HG03457 (cell line): ENCODE measurements around the gene MAP1A.
"Not testable (repeated sequence)": the region's sequence is repeated elsewhere in the genome, so short reads cannot be mapped to it uniquely, and the experiment has no call there.

ENCODE experiments used
- ATAC-seq: cut with Tn5 transposase; IDR thresholded peaks from one replicate; pipeline ENCODE4 v1.9.1; 2021; ENCODE audit warnings: moderate number of reproducible peaks; ENCODE audit not compliant: unreplicated experiment

MAP1A gene

DNA sequence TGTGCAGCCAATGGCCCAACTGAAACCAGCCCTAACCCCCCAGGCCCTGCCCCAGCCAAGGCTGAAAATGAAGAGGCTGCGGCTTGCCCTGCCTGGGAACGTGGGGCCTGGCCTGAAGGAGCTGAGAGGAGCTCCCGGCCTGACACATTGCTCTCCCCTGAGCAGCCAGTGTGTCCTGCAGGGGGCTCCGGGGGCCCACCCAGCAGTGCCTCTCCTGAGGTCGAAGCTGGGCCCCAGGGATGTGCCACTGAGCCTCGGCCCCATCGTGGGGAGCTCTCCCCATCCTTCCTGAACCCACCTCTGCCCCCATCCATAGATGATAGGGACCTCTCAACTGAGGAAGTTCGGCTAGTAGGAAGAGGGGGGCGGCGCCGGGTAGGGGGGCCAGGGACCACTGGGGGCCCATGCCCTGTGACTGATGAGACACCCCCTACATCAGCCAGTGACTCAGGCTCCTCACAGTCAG lies 11.2 kb downstream of the MAP1A start:
- ATAC-seq = no peak

DNA sequence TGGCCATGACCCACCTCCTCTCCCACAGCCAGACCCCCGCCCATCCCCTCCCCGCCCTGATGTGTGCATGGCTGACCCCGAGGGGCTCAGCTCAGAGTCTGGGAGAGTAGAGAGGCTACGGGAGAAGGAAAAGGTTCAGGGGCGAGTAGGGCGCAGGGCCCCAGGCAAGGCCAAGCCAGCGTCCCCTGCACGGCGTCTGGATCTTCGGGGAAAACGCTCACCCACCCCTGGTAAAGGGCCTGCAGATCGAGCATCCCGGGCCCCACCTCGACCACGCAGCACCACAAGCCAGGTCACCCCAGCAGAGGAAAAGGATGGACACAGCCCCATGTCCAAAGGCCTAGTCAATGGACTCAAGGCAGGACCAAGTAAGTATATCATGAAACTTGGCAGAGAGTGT lies 11.7 kb downstream of the MAP1A start:
- no peak for ATAC-seq

DNA sequence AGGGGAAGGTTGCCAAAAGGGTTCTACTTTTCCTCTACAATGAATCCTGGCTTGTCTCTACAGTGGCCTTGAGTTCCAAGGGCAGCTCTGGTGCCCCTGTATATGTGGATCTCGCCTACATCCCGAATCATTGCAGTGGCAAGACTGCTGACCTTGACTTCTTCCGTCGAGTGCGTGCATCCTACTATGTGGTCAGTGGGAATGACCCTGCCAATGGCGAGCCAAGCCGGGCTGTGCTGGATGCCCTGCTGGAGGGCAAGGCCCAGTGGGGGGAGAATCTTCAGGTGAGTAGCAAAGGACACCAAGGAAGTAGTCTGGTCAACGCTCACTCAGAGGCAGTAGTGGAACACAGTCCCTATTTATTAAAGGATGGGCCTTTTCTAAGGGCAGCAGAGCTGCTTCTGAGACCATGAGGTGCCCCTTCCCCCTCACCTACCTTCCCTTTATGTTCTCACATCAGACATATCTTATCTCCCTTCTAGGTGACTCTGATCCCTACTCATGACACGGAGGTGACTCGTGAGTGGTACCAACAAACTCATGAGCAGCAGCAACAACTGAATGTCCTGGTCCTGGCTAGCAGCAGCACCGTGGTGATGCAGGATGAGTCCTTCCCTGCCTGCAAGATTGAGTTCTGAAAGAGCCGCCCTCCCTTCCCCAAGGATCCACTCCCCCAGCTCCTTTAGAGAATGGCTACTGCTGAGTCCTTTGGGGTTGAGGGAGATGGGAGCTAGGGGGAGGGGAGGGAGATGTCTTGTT lies 12.4 kb downstream of the MAP1A start:
- ATAC-seq = no peak

DNA sequence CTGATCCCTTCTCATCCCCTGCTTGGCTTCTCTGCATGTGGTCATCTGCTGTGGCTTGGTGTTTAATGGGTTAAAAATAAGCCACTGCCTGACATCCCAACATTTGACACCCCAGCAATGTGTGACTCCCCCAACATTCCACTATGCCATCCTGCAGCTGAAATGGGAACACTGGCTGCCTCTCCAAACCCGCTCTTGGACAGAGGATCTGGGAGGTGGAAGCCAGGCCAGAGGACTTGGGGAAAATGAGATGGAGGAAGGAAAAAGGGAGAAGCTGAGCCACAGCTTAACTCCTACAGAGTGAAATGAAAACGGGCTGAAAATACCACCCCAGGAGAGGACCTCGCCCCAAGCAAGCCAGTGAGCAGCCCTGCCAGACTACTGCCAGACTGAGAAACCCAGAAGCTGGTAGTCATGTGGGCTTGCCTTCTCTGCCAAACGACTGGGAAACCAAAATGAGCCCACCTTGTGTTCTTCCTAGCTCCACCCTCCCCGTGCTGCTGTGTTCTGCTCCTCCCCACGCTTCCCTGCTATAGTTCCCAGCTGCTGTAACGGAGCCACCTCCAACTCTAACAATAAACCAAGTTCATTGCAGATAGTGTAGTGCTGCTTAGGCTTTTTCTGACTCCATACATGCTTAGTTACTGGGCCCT lies 13.7 kb downstream of the MAP1A start:
- no peak for ATAC-seq

DNA sequence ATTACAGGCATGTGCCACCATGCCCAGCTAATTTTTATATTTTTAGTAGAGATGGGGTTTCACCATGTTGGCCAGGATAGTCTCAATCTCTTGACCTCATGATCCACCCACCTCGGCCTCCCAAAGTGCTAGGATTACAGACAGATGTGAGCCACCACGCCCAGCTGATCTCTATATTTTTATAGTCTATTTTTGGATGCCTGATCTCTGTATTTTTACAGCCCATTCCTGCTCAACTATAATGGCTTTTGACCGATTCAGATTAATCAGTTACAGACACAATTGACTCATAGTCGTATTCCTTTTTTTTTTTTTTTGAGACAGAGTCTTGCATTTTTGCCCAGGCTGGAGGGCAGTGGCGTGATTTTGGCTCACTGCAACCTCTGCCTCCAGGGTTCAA lies 15.4 kb downstream of the MAP1A start:
- not testable (repeated sequence) for ATAC-seq

DNA sequence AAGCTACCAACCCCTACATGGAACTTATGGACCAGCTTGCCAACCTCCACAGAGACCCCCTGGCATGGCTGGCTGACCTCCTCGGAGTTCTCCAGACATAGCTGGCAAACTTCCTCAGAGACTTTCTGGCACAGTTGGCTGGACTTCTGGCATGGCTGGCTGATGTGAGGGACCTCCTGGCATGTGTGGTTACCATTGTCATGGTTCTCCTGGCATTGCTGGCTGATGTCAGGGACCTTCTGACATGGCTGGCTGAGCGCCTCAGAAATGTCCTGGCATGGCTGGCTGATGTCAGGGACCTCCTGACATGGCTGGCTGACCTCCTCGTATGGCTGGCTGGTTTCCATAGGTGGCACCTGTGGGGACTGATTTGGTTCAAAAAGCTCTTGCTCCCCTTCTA lies 17.5 kb downstream of the MAP1A start:
- no peak for ATAC-seq

DNA sequence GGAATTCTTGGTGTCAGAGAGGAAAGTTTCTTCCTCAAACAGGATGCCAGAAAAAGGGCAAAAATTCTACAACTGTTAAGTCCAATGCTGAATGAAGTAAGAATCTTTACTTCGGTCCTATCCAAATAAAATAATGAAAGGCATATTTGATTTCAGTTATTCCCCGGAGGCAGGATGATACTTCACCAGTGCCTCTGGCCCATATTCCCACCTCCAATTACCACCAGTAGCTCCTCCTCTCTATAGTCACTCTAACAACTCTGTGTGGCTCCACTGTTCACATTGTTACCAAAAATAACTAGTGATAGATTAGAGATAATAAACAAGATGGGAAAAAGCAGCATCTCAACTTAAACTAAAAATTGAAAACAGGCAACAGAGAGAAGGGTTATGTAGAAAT lies 20.7 kb downstream of the MAP1A start:
- ATAC-seq = no peak

DNA sequence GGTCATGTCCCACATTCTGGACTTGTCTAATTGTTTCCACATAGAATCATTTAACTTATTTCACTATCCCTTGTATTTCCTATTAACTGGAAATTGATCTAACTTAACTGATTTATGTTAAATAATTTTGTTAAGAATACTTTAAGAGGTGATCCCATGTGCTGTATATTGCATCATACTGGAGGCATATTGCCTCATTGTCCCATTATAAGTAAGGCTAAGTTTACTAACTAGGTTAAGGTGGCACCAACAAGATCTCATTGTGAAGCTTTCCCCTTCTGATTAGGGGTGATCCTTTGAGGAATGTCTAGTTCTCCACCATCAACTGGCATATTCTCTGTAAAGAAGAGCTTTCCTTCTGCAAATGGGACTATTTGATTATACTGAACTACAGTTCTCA lies 24.4 kb downstream of the MAP1A start:
- ATAC-seq = no peak

DNA sequence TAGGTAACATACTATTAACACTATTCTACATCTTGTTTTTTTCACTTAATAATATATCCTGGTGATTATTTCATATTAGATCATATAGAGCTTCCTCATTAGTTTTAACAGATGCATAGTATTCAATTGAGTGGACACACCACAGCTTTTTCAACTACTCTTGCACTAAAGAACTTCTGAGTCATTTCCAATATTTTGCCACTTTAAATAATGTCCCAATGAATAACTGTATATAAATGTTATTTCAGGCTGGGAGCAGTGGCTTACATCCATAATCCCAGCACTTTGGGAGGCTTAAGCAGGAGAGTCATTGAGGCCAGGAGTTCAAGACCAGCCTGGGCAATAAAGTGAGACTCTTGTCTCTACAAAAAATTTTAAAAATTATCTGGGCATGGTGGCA lies 26.9 kb downstream of the MAP1A start:
- no peak for ATAC-seq

DNA sequence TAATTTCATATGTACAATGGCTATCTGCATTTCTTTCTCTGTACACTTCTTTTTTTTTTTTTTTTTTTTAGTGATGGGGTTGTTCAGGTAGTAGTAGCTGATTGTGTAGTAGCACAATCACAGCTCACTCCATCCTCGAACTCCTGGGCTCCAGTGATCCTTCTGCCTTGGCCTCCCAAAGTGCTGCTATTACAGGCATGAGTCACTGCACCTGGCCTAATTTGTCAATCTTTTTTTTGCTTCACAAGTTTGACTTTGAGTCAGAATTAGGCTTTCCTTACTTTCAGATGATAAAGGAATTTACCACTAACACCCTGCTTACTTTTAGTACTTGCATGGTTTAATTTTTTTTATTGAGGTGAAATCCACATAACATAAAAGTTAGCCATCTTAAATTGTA lies 28.0 kb downstream of the MAP1A start:
- no peak for ATAC-seq

DNA sequence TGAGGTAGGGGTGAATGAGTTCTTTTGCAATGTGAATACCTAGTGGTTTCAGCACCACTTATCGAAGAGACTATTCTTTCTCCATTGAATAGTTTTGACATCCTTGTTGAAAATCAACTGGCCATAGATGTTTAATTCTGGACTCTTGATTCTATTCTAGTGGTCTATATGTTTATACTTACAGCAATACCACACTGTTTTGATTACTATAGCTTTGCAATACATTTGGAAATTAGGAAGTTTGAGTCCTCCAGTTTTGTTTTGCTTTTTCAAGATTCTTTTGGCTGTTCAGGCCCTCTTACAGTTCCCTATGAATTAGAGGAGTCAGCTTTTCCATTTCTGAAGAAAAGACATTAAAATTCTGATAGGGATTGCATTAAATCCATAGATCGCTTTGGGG lies 30.1 kb downstream of the MAP1A start:
- no peak for ATAC-seq

DNA sequence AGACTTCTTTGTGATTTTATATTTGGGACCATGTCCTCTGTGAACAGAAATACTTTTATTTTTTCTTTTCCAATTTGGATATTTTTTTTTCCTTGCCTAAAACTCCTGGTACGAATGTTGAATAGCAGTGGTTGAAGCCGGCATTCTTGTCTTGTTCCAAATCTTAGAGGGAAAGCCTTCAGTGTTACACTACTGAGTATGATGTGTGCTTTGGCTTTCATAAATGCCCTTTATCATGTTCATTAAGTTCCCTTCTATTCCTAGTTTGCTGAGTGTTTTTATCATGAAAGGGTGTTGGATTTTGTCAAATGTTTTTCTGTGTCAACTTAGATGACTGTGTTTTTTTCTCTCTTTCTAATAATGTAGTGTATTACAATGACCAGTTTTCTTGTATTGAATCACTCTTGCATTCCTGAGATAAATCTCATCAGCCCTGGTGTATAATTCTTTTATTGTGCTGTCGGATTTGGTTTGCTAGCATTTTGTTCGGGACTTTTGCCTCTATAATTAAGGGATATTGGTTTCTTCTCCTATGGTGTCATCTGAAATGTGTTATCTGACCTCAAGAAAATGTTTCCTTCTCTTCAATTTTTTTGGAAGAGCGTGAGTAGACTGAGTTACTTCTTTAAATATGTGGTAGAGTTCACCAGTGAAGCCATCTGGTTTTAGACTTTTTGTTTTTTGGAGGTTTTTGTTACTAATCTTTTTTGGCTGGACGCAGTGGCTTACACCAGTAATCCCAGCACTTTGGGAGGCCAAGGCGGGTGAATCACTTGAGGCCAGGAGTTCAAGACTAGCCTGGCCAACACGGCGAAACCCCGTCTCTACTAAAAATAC lies 33.3 kb downstream of the MAP1A start:
- ATAC-seq = no peak

DNA sequence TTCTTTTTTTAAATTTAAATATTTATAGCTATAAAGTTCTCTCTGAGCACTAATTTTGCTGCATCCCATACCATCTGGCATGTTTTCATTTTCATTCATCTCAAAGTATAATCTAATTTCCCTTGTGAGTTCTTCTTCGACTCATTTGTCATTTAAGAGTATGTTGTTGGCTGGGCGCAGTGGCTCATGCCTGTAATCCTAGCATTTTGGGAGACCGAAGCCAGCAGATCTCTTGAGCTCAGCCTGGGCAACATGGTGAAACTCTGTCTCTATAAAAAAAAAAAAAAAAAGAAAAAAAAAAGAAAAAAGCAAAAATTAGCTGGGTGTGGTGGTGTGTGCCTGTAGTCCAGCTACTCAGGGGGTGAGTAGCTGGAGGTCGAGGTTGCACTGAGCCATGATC lies 34.8 kb downstream of the MAP1A start:
- ATAC-seq = no peak

DNA sequence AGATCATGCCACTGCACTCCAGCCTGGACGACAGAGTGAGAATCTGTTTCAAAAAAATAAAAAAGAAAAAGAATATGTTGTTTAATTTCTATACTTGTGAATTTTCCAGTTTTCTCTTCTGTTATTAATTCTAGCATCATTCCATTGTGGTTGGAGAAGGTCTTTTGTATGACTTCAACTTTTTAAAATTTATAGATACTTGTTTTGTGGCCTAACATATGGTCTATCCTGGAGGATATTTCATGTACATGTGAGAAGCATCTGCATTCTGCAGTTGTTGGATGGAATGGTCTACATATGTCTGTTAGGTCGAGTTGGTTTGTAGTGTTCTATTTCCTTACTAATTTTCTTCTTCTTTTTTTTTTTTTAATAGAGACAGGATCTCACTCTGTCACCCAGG lies 35.6 kb downstream of the MAP1A start:
- no peak for ATAC-seq

DNA sequence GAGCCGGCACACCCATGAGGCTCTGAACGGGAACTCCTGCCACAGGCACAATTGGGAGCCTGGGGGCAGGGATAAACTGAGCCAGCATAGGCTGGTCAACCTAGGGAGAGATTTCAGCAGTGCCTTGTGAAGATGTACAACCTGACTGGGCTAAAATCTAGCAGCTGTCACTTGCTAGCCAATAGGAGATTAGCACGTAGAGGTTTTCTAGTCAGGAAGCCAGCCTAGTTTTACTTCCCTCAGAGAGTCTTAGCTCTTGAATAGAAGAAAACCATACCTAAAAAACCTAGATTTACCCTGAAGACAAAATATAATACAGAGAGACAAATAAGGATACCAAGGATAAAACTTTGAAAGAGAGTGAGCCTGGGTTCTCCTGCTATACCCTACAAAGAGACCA lies 45.3 kb downstream of the MAP1A start:
- ATAC-seq = not testable (repeated sequence)

DNA sequence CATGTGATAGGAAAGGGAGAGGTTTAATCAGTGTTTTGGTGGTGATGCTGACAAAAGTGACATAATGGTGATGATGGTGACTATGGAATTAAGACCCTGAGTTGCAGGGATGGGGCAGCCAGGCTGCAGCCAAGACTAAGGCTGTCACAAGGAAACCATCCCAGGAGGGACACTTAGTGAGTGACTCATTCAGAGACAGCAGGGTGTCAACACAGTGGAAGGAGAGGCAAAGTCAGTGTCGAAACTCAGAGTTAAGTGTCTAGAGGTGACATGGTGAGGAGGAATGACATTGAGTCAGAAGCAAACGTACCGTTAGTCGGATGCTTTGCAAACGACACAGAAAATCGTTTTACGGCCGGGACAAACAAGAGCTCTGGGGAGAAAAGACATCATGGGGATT lies 46.4 kb downstream of the MAP1A start:
- not testable (repeated sequence) for ATAC-seq

DNA sequence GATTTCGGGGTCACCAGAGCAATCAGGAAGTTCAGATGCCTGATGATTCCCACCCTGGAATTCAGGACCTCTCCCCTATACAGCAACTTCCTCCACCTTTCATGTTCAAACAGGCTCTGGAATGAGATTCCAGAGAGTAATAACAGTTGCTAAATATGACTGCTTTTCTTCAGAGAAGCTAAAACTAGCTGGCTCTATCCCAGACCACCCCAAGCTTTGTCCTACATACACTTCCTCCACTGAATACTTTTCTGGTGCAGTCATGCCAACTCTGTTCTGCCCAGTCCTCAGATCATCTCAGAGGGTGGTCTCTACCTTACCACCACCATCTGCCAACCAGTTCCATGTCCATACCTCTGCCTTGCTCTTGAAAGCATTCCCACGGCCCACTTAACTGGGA lies 49.2 kb downstream of the MAP1A start:
- ATAC-seq = not testable (repeated sequence)

DNA sequence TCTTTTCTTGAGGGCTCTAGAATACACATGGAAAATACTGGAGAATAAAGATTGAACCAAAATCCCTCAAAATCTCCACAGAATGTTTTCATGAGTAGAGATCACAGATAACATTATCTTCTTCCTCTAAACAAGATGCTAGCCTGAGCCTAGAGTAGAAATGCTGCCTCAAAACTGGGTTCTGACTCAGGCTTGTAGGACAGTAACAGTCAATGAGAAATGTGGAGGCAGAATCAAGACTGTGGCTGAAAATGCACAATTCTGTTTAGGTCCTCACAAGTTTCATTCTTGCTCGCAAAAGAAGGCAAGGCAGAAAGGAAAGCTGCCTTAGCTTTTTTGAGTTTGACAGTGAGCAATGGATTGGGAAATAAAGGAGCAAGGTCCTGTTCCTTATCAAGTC lies 57.2 kb downstream of the MAP1A start:
- ATAC-seq = not testable (repeated sequence)
